SK-N-SH (cell line): ENCODE measurements around the gene RAB11FIP5. TPM values are rescaled to one million over a fixed set of nuclear protein-coding genes. Genes with fewer than 3 reads are reported as not detected.
A peak's percentile ranks its signal among the peaks of the same experiment; 100 is the strongest.

Experiments
- CTCF ChIA-PET: fragments of 300-600, 350-600 bp; formaldehyde crosslinking; extraction: SDS; loops from one replicate; lab custom pipeline; 2021; lab: Yijun Ruan, JAX
- POLR2A ChIA-PET: fragments of 350-600 bp; sonication (Branson Sonifier 250); formaldehyde crosslinking; extraction: SDS; loops from one replicate; lab custom pipeline; 2020; ENCODE audit warnings: antibody characterized with exemption, inconsistent platforms; lab: Yijun Ruan, JAX
- DNase-seq: peaks from one replicate; pipeline ENCODE4 v3.0.0; 2012
- H2AFZ ChIP-seq: fragments of 200-600 bp; sonication (generic); 2 replicates; pipeline ENCODE4 v1.8.1; 2016; ENCODE audit warnings: antibody characterized with exemption, mild to moderate bottlenecking, low read depth
- H3F3A ChIP-seq: fragments of 200-600 bp; sonication (generic); replicated peaks from 2 replicates; pipeline ENCODE3; 2016; ENCODE audit warnings: antibody characterized with exemption, mild to moderate bottlenecking; ENCODE audit not compliant: insufficient read depth
- H3K27ac ChIP-seq, 2 experiments: fragments of 200-500 bp in 1 of 2; fragments of 200-600 bp in 1 of 2; sonication (Bioruptor generic) in 1 of 2; sonication (generic), shearing (Covaris generic) in 1 of 2; 2 replicates each; pipeline versions ENCODE4 v1.5.1 to v1.6.1; 2014 to 2016; ENCODE audit warnings: low read depth in 2 of 2, inconsistent platforms in 1 of 2, low read length in 1 of 2, mild to moderate bottlenecking in 1 of 2, mixed read lengths in 1 of 2
- H3K27me3 ChIP-seq: fragments of 200-600 bp; sonication (generic), shearing (Covaris generic); 2 replicates; pipeline ENCODE4 v1.6.1; 2016; ENCODE audit warnings: mixed run types; ENCODE audit not compliant: insufficient read depth
- H3K36me3 ChIP-seq, 2 experiments: fragments of 200-500 bp in 1 of 2; fragments of 200-600 bp in 1 of 2; sonication (Bioruptor generic) in 1 of 2; sonication (generic) in 1 of 2; replicated peaks in 1 of 2; 2 replicates each; pipeline versions ENCODE3 to v1.5.1; 2014 to 2016; ENCODE audit warnings: low read length in 1 of 2, mild to moderate bottlenecking in 1 of 2; ENCODE audit not compliant: insufficient read depth in 2 of 2, control insufficient read depth in 1 of 2
- H3K4me1 ChIP-seq, 2 experiments: fragments of 200-500 bp in 1 of 2; fragments of 200-600 bp in 1 of 2; sonication (Bioruptor generic) in 1 of 2; sonication (generic), shearing (Covaris generic) in 1 of 2; 2 replicates each; pipeline versions ENCODE4 v1.5.1 to v1.6.1; 2014 to 2016; ENCODE audit warnings: low read depth in 1 of 2, low read length in 1 of 2, mixed run types in 1 of 2; ENCODE audit not compliant: insufficient read depth in 2 of 2, control insufficient read depth in 1 of 2
- H3K4me2 ChIP-seq: fragments of 200-600 bp; sonication (generic), shearing (Covaris generic); 2 replicates; pipeline ENCODE4 v1.6.1; 2017; ENCODE audit warnings: mixed run types
- H3K4me3 ChIP-seq, 2 experiments: fragments of 200-500 bp in 1 of 2; fragments of 200-600 bp in 1 of 2; sonication (Bioruptor generic) in 1 of 2; sonication (generic), shearing (Covaris generic) in 1 of 2; 2 replicates each; pipeline versions ENCODE4 v1.5.1 to v1.8.1; 2014 to 2016; ENCODE audit warnings: low read depth in 2 of 2, inconsistent platforms in 1 of 2, low read length in 1 of 2, mild to moderate bottlenecking in 1 of 2, mixed read lengths in 1 of 2, moderate library complexity in 1 of 2
- H3K79me2 ChIP-seq: fragments of 200-600 bp; sonication (generic); 2 replicates; pipeline ENCODE4 v1.8.1; 2017; ENCODE audit warnings: mild to moderate bottlenecking; ENCODE audit not compliant: insufficient read depth
- H3K9ac ChIP-seq: fragments of 200-600 bp; sonication (generic); 2 replicates; pipeline ENCODE4 v1.6.1; 2017; ENCODE audit warnings: mixed run types
- H3K9me2 ChIP-seq: fragments of 200-600 bp; sonication (generic); 2 replicates; pipeline ENCODE4 v1.6.1; 2017; ENCODE audit warnings: mixed run types
- H3K9me3 ChIP-seq: fragments of 200-600 bp; sonication (generic); 2 replicates; pipeline ENCODE4 v1.6.1; 2017; ENCODE audit warnings: mixed run types, mild to moderate bottlenecking, moderate library complexity
- H4K20me1 ChIP-seq: fragments of 200-600 bp; sonication (generic); 2 replicates; pipeline ENCODE4 v1.6.1; 2017; ENCODE audit warnings: mild to moderate bottlenecking, mixed run types; ENCODE audit not compliant: insufficient read depth
- CTCF ChIP-seq: fragments of 200-600 bp; sonication (generic); IDR thresholded peaks from 2 replicates; pipeline ENCODE4 v1.6.1; 2017; ENCODE audit warnings: antibody characterized with exemption, mild to moderate bottlenecking, moderate library complexity
- ELF1 ChIP-seq: IDR thresholded peaks from 2 replicates; pipeline ENCODE4 v1.4.0; 2012
- EP300 ChIP-seq, 2 experiments: IDR thresholded peaks; 2 replicates each; pipeline versions ENCODE4 v1.4.0 to v1.6.1; 2012; ENCODE audit warnings: borderline replicate concordance in 1 of 2, low read depth in 1 of 2, low read length in 1 of 2
- FOSL2 ChIP-seq: IDR thresholded peaks from 2 replicates; pipeline ENCODE4 v1.4.0; 2012; ENCODE audit warnings: low read depth, mild to moderate bottlenecking, moderate library complexity, borderline replicate concordance
- FOXJ3 ChIP-seq: sonication (generic); formaldehyde crosslinking; IDR thresholded peaks from 2 replicates; pipeline ENCODE4 v1.5.1; 2020; ENCODE audit warnings: mild to moderate bottlenecking, missing genetic modification reagents
- FOXM1 ChIP-seq: IDR thresholded peaks from 2 replicates; pipeline ENCODE4 v1.4.0; 2012; ENCODE audit warnings: low read depth, mild to moderate bottlenecking
- GABPA ChIP-seq: IDR thresholded peaks from 2 replicates; pipeline ENCODE4 v1.4.0; 2012; ENCODE audit warnings: low read depth, mild to moderate bottlenecking
- GATA2 ChIP-seq: sonication (generic); formaldehyde crosslinking; IDR thresholded peaks from 2 replicates; pipeline ENCODE4 v1.5.0; 2020; ENCODE audit warnings: mild to moderate bottlenecking, missing genetic modification reagents
- POLR2AphosphoS5 ChIP-seq: IDR thresholded peaks from 2 replicates; pipeline ENCODE4 v1.6.1; 2012; ENCODE audit warnings: low read depth, low read length
- RAD21 ChIP-seq: IDR thresholded peaks from 2 replicates; pipeline ENCODE4 v1.6.1; 2012; ENCODE audit warnings: mild to moderate bottlenecking, low read length
- SMC3 ChIP-seq: IDR thresholded peaks from 2 replicates; pipeline ENCODE4 v1.6.1; 2012; ENCODE audit warnings: low read depth, low read length, improper control_type of control experiment
- TAF1 ChIP-seq: IDR thresholded peaks from 2 replicates; pipeline ENCODE4 v1.6.1; 2012; ENCODE audit warnings: low read depth, mild to moderate bottlenecking, low read length, moderate library complexity, borderline replicate concordance
- TCF12 ChIP-seq: IDR thresholded peaks from 2 replicates; pipeline ENCODE4 v1.4.0; 2012
- WGBS: methylation state at CpG from one replicate; pipeline ENCODE4 v1.1.6; 2017; ENCODE audit warnings: low lambda C conversion rate; 5-methylcytosine and 5-hydroxymethylcytosine counted together
- polyA plus RNA-seq, 3 experiments: library from polyadenylated mRNA; depleted of rRNA; stranded (reverse); fragments of >200 nt; gene quantifications; 2 replicates each; pipeline ENCODE4 v1.2.3, GENCODE V29; 2012
- TF ChIP-seq, protein P1 (sequence below): IDR thresholded peaks from 2 replicates; pipeline ENCODE4 v1.4.0; 2012; ENCODE audit warnings: low read depth, borderline replicate concordance

The RAB11FIP5 gene
- polyA plus RNA-seq, 1 of the 3 experiments (the other 2 are of a cell fraction) = 17.1 TPM

- TF ChIP-seq, protein P1, sequence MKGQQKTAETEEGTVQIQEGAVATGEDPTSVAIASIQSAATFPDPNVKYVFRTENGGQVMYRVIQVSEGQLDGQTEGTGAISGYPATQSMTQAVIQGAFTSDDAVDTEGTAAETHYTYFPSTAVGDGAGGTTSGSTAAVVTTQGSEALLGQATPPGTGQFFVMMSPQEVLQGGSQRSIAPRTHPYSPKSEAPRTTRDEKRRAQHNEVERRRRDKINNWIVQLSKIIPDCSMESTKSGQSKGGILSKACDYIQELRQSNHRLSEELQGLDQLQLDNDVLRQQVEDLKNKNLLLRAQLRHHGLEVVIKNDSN = peak; percentile 61
- TF ChIP-seq TCF12 (peak; percentile 8; the same call in 1 of the 2 replicates), FOXM1 (no peak), POLR2AphosphoS5 (0 out of 2 replicates have a peak, but pooled peaks have one; percentile 34), GABPA (no peak), EP300 (IDR thresholded peaks at IDR 0.05; ENCODE audit: borderline replicate concordance in 1 of 2, low read depth in 1 of 2, low read length in 1 of 2) (peak in 1 of 2 experiments; percentile 29; a peak in 1 of 4 replicates)
These were observed at the start of gene RAB11FIP5 (continued) for GRCh38 chr2:73112913-73113854.

- Histone ChIP-seq H4K20me1 (no peaks in the 10 kb centered on the region), H3K9ac (no peak overlapping the region), H3F3A (no peaks in the 10 kb centered on the region), H3K4me2 (peak overlapping the region; percentile 55; the same call in 1 of the 2 replicates), H3K4me3 (peak overlapping the region; percentile 6 to 49; a peak in 1 of 4 replicates), H3K27me3 (no peaks in the 10 kb centered on the region), H3K27ac (no peak overlapping the region), H3K9me3 (no peaks in the 10 kb centered on the region), H3K9me2 (no peaks in the 10 kb centered on the region), H3K36me3 (no peaks in the 10 kb centered on the region), H2AFZ (no peak overlapping the region), H3K4me1 (peaks cover 0 to 5% of the 10 kb centered on the region in 2 experiments; a peak in 1 of 4 replicates), H3K79me2 (no peaks in the 10 kb centered on the region)
- peak; percentile 83 for DNase-seq
- 17% methylated on average over 20 of the region's 24 CpGs for WGBS
- POLR2A ChIA-PET = no interaction called here
- CTCF ChIA-PET = interaction anchor here (0.6 to 4.5 kb wide), 60 partner anchors 8 to 1646 kb away, joined by 3 to 267 read pairs (median 4); partner anchors contain the start of genes RAB11FIP5, SFXN5 and SPR
- TF ChIP-seq TCF12 (no peak), RAD21 (peak; percentile 92), SMC3 (peak; percentile 98), FOSL2 (no peak), TAF1 (no peak), GATA2 (CRISPR knock-in tag) (peak; percentile 13; the same call in 1 of the 2 replicates), FOXM1 (no peak), FOXJ3 (no peak), CTCF (peak; percentile 87), ELF1 (0 out of 2 replicates have a peak, but pooled peaks have one; percentile 20)
These were observed 43.9 kb upstream of the RAB11FIP5 start for GRCh38 chr2:73156539-73157124.
